Epithelial cell of esophagus (primary cell): ENCODE data around the gene SEPTIN5.

Experiments used
- DNase-seq: peaks from one replicate; pipeline ENCODE4 v3.0.0; 2010; ENCODE audit warnings: low read depth
- H3K4me3 ChIP-seq: 2 replicates; pipeline ENCODE4 v1.5.1; 2011; ENCODE audit warnings: mild to moderate bottlenecking, low read length, control low read depth
- CTCF ChIP-seq: IDR thresholded peaks from 2 replicates; pipeline ENCODE4 v1.5.1; 2011; ENCODE audit warnings: low read depth, mild to moderate bottlenecking, low read length, control low read depth, inconsistent platforms; ENCODE audit not compliant: insufficient read depth; ENCODE audit errors: missing control alignments

The SEPTIN5 gene

GRCh38 chr22:19719488-19720021 lies 5.3 kb downstream of the SEPTIN5 start:
- DNase-seq = no peak
- H3K4me3 ChIP-seq = no peak overlapping the region
- TF ChIP-seq CTCF = no peak

DNA sequence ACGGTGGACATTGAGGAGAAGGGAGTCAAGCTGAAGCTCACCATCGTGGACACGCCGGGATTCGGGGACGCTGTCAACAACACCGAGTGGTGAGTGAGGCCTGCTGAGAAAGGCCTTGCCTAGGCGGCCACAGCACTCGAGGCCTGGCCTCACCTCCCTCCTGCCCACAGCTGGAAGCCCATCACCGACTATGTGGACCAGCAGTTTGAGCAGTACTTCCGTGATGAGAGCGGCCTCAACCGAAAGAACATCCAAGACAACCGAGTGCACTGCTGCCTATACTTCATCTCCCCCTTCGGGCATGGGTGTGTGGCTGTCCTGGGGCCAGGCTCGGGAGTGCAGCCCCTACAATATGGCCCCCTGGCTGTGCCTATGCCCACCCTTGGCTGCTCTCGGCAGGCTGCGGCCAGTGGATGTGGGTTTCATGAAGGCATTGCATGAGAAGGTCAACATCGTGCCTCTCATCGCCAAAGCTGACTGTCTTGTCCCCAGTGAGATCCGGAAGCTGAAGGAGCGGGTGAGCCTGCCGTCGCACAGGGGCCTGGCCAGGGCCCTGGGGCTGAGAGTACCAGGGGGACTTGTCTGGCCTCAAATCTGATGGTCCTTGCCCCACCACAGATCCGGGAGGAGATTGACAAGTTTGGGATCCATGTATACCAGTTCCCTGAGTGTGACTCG lies 6.0 kb downstream of the SEPTIN5 start:
- no peak overlapping the region for H3K4me3 ChIP-seq
- no peak for TF ChIP-seq CTCF
- no peak for DNase-seq

DNA sequence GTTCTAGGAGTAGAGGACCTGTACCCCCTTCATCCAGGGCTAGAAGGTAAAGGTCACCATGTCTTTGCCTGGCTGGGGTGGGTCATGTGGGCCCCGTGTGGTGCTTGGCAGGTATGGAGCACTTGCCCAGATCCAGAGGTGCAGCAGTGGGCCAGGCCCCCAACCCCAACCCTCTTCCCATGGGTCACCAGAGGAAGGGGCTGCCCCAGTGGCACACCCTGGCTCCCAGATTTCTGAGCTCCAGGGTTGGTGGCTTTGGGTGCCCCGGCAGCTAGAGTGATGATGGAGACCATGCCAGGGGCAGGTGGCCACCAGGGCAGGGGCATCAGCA lies 6.7 kb downstream of the SEPTIN5 start:
- DNase-seq = no peak
- H3K4me3 ChIP-seq = no peak overlapping the region
- no peak for TF ChIP-seq CTCF

DNA sequence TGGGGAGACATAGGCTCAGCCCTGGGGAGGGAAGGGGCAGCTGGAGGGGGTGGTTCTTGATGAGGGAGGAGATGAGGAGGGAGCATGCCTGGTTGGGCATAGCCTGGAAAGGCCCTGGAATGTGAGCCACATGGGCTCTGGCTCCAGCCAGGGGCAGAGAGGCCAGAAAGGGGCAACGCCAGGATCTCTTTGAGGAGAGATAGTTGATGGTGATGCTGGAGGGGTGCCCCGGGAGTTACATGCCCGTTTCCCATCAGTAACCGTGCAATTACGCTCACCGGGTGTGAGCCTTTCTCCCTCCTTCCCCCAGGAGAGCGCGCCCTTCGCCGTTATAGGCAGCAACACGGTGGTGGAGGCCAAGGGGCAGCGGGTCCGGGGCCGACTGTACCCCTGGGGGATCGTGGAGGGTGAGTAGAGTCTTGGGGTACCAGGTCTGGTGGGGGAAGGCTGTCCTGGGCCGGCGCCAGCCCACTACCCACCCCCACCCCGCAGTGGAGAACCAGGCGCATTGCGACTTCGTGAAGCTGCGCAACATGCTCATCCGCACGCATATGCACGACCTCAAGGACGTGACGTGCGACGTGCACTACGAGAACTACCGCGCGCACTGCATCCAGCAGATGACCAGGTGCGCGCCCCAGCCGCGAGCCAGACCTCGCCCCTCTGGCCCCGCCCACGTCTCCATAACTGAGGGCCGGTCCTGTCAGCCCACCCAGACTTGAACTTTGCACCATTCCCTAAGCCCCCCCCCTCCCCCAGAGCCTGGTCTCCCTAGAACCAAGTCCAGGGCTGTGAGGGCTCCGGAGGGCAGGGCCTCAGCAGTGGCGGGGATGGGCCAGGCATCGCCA lies 7.3 kb downstream of the SEPTIN5 start:
- no peak for DNase-seq
- TF ChIP-seq CTCF = no peak
- no peak overlapping the region for H3K4me3 ChIP-seq

- no peak for TF ChIP-seq CTCF
- no peak overlapping the region for H3K4me3 ChIP-seq
- DNase-seq = no peak
Observed at GRCh38 chr22:19722178-19722981, 8.1 kb downstream of the SEPTIN5 start.

GRCh38 chr22:19722982-19723231 lies 8.6 kb downstream of the SEPTIN5 start:
- TF ChIP-seq CTCF = no peak
- no peak overlapping the region for H3K4me3 ChIP-seq
- DNase-seq = no peak
